Activated effector memory CD4-positive, alpha-beta T cell treated with anti-CD3 and anti-CD28 coated beads, Interleukin-2, amount 50 U/mL, for 16 hours (primary cell): Measurements from ENCODE around the gene PROSER2.

Experiments
- DNase-seq: peaks from one replicate; pipeline ENCODE4 v3.0.0-alpha.2; 2020

The PROSER2 gene, protein sequence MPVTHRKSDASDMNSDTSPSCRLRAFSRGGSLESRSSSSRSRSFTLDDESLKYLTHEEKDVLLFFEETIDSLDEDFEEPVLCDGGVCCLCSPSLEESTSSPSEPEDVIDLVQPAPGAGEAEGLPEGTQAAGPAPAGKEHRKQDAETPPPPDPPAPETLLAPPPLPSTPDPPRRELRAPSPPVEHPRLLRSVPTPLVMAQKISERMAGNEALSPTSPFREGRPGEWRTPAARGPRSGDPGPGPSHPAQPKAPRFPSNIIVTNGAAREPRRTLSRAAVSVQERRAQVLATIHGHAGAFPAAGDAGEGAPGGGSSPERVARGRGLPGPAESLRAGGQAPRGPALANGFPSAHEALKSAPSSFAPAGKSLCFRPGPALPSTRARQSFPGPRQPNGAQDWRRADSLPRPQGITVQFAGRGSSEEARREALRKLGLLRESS

DNA sequence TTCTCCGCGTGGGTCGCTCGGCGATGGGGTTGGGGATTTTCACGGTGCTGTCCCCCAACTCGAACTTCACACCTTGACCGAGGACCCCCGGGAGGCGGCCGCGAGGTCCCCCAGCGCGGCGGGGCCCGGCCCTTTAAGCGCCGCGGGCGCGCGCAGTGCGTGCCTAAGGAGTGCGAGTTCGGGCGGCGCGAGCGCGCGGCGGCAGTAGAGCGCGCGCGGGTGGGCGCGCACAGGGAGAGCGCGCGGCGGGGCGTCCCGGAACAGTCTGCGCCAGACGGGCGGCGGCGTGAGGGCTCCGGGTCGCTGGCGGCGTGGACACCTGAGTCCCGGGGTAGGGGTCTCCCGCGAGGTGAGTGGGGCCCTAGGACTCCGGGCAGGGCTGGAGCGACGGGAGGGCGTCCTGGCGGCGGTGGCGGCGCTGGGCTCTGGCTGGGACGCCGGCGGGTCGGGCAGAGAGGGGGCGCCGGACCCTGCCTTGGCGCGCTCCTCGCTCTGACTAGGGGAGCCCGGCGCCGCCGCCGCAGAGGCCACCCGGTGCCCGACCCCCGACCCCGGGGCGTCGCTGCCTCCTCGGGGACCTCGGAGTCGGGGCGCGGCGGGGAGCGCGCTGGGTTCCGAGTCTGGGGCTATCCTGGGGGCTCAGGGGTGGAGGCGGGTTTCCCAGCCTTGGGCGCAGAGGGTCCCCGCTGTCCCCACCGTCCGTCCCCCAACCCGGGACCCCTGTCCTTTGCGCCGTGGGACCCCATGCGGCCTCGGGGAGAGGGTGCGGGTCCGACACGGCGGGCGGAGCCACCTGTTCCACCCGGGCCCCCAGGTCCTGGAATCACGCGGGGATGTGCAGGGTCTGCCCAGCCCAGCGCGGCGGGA lies at the start of gene PROSER2:
TSS of gene PROSER2 (plus strand) at position 235 of the 867 bp plus-strand sequence. CDS start 28,722 bp downstream, outside the sequence.
- peak; percentile 76 for DNase-seq

DNA sequence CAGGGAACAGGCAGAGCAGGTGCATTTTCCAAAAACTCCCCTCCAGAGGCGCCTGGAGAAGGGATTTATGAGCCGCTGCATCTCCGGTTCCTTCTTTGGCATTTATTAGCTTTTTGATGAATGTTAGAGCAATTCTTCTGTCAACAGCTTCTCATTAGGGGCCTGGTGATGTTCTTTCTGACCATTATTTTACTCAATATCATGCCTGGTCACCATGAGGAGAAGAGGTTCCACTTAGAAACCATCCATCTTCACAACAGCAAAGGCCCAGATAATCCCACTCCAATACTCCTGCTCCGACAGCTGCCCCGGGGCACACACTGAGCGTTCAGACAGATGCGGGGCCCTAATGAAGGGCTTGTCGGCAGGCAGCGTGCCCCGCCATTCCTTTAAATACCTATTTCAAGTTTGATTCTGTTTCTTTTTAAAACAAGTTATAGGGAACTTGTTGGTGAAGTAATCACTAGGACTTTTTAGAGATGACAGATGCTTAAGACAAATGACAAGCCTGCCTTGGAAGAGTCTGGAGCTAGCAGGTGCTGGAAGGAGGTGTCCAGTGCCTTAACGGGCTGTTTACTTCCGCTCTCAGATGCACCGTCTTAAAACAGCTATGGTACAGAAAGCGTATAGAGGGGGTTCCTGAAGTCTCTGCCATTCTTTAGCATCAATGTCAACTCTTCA lies 49.3 kb upstream of the PROSER2 start:
- DNase-seq = no peak

DNA sequence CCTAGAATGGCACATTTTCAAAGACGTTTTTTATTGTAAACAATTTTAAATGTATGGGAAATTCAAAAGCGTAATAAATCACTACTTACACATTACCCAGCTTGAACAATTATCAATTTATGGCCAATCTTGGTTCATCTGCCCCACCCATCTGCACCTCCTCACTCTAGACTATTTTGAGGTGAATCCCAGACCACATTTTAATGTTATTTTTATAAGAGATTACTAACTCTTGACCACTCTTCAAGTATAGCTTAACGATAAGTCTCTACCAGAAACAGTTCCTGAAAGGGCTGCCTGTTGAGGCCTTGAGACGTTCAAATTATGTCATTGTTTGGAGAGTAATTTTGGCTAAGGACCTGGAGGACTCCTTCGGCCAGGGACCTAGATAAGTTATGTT lies 47.7 kb upstream of the PROSER2 start:
- no peak for DNase-seq

DNA sequence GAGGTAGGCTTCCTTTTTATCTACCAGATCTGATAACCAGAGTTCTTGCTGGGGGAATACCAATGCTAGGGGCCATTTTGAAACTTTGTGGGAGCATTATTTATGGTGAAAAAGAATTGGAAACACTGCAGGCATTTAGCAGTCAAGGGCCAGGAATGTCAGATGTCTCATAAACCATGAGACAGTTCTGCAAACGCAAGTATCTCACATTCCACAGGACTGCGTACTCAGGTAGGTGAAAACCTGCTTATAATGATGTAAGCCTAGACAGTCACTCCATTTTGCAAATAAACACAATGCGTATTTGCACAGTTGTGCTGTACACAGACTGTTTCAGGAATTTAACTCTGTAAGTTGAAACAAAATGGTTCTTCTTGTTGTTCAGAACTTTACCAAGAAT lies 47.1 kb upstream of the PROSER2 start:
- no peak for DNase-seq

DNA sequence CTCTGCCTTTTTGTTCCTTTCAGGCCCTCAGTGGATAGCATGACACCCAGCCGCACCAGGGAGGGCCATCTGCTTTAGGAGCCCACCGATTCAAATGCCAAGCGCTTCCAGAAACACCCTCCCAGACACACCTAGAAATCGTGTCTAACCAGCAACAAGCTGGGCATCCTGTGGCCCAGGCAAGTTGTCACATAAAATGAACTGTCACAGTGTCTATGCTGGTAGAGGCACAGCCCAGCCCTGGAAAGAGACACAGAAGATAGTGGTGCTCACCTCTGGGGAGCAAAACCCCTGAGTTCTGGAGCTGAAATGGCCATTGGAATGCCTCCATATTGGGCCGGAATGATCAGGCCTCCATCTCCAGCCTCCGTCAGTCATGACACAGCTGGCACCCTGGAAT lies 42.0 kb upstream of the PROSER2 start:
- no peak for DNase-seq

DNA sequence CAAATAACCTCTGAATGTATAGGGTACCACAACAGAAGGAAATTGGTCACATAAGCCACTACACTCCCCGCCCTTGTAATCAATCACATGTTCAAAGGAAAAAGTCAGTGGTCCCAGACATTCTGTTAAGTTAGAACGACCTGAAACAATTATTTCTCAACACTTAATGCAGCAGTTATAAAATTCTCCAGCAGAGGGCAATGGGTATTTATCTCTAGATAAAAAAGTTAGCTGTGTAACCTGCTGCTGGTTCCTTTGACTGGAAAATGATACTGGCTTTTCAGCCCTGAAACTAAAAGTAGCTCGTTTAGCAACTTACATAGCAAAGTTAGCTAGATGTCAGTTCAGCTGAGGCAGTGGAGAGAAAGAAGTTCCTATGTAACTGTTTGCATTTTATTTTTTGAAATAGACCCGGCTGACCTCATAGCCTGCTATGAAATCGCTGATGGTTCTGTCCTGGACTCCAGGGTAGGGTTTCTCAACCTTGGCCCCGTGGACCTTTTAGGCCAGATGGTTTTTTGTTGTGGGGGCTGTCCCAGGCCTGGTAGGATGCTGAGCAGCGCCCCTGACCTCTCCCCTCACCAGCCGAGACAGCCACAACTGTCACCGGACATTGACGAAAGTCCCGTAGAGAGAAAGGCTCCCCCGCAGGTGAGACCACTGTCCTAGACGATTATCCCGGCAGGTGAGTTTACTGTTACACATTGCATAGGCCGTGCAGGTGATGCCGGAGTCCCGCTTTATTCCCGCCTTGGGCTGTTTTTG lies 40.2 kb upstream of the PROSER2 start:
- no peak for DNase-seq

DNA sequence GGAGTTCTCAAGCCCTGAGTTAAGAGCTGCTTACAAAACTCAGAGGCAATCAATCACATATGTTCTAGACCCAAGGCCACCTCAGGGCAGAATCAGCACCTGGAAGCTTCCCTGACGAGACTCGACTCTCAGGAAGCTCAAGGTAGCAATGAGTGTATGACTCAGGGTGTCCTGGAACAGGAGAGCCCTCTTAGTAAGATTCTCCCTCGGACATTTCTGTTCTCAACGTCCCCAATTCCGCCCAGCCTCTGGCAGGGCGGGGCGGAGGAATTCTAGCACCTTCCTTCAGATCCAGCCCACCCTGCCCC lies 39.6 kb upstream of the PROSER2 start:
- DNase-seq = no peak

DNA sequence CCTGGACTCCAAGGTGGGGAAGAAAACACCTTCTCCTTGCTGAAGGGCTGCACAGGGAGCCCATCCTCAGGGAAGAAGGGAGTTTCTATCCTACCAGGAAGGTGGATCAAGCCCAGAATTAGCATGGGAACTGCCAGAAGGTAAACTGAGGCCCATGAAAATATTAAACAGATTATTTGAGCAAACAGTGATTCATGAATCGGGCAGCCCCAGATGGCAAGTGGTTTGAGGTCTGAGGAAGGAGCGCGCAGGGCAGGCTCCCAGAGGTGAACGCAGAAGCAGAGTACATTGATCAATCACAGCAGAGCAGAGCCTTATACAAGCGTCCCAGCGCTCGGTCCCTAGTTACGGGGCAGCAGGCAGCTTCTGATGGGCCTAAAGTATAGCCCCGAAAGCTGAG lies 35.8 kb upstream of the PROSER2 start:
- DNase-seq = no peak

DNA sequence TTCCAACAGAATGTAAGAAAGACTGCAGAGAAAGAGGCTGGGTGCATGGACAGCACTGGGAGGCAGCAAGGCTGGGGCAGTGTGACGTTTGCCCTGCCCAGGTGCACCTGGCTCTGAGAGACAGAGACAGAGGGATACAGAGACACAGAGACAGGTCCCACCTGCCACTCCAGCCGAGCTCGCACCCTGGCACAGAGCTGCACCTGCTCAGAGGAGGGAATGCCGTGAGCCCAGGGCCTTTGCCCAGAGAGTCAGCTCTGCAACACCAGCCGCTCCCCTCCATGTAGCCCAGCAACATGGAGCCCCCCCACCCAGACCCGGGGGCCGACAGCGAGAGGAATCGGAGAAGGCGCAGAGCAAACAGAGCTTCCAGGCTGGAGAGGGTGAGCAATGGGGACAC lies 35.3 kb upstream of the PROSER2 start:
- no peak for DNase-seq

DNA sequence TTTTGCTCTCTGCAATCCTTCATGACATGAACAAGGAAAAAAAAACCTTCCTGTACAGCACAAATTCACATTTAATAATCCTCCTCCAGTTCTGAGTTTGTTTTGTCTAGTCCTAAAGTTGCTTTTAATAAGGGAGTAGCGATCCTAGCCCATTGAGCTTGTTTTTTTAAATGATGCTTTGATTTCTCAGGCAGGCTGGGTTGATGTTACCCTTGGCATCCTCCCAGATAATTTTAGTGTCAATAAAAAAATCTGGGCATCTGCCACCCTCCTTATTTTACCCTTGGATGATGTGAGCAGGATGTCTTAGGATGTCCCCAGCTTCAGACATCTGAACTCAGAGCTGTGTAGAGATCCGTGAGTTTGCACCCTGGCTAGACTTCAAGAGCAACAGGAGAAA lies 33.9 kb upstream of the PROSER2 start:
- DNase-seq = no peak

DNA sequence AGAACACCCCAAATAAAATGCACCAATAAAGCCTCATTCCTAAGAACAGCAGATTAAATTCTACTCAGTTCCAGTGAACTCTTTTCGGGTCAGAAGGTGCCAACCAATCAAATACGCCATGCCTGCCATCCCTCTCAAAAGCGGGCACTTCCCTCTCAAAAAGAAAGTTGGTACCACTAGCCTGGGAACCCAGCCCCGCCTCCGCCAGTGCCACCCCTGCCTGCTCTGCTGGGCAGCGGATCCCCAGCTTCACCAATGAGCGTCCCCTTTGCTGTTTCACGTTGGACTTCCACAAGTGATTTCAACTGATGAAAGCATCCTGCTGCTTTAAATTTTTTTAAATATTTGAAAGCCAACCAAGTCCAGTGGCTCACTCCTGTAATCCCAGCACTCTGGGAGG lies 33.2 kb upstream of the PROSER2 start:
- DNase-seq = no peak

DNA sequence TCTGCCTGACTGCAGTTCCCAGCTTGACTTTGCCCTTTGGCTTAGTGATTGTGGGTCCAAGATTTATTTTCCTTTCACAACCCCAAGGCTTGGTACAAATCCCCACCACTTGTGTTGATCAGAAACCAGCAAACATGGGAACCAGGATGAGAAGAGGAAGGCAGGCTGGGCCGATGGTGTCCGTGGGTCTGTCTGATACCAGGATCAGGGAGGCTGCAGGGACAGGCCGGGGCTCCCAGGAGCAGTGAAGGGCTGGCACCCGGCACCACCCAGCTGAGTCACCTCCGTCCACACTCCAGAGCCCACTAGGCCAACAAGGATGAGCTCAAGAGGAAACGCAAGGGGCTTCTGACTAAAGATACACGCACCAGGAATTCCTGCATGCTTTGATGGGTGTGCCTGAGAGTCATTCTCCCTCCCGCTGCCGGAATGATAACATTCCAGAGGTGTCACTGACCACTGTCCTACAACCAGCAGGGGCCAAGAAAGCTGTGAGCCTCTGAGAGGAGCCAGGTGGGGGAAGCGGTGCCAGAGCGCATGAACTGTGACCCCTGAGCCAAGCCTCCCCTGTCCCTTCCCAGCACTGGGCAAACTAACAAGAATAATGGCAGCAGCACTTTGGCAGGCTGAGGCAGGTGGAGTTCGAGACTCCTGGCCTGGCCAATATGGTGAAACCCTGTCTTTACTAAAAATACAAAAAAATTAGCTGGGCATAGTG lies 29.2 kb upstream of the PROSER2 start:
- no peak for DNase-seq

DNA sequence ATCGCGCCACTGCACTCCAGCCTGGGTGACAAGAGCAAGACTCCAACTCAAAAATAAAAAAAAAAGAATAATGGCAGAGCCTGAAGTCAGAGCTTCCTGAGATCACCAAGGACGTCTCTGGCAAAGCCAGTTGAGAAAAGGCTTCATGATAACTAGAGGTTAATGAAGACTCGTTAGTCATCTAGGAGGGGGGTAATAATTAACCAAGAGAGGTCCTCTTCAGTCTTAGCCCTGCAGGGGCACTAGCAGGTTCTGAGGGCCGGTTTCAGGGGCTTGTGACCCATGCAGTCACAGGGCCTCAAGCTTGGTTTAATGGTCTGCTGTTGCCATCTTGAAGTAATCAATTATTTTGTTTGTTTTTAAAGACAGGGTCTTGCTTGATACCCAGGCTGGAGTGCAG lies 28.6 kb upstream of the PROSER2 start:
- DNase-seq = no peak

DNA sequence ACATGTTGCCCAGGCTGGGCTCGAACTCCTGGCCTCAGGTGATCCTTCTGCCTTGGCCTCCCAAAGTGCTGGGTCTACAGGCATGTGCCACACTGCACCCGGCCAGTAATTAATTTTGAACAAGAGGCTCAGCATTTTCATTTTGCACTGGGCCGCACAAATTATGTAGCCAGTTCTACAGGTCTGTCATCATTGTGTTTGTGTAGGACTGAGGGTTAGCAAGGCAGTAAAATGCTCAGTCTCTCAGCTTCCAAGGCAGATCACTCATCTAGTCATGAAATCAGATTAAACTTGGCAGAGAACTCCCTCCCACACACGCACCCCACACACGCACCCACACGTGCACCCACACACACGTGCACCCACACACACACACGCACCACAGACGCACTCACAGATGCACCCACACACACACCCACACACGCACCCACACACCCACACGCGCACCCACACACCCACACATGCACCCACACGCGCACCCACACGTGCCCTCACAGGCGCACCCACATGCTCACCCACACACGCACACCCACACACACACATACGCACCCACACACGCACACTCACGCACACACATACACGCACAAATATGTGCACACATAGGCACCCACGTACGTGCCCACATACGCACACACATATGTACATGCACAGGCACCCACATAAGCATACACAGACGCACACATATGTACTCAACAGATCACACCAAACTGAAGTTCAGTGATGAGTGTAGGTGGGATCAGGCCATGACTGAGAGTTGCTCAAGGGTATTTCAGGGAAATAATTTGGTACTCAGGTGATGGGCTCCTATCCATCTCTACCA lies 27.8 kb upstream of the PROSER2 start:
- no peak for DNase-seq

DNA sequence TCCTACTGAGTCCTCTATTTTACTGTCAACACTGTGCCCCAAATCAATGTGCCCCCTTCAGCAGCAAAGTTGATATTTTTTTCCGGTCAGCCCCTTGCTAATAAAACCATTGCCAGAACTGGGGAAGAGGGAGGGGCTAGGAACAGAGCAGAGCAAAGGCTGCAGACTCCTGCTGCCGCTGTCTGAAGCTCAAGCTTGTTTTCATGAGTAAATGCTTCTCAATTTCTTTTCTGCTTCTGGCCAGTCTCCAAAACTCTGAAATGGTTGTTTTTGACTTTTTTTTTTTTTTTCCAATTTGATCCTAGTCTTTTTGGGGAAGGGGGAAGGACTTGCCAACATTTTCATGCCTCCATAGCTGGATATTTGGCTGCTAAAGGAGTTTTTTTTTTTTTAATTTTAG lies 26.7 kb upstream of the PROSER2 start:
- no peak for DNase-seq

DNA sequence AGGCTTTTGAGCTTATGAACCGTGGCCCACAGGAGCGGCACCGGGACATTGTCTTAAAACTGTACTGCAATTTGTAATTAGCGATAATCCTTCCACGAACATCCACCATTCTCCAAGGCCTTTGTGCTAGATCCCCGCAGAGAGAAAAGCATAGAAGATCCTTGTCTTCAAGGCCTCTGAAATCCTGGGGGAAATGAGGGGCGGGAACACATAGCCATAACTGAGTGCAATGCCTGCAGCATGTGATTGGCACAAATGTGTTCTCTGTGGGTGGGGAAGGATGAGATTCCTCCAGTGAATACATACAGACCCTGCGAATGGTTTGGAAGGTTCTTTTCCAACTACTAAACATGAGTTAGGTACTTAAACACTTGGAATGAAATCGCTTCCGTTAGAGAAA lies 25.9 kb upstream of the PROSER2 start:
- no peak for DNase-seq

DNA sequence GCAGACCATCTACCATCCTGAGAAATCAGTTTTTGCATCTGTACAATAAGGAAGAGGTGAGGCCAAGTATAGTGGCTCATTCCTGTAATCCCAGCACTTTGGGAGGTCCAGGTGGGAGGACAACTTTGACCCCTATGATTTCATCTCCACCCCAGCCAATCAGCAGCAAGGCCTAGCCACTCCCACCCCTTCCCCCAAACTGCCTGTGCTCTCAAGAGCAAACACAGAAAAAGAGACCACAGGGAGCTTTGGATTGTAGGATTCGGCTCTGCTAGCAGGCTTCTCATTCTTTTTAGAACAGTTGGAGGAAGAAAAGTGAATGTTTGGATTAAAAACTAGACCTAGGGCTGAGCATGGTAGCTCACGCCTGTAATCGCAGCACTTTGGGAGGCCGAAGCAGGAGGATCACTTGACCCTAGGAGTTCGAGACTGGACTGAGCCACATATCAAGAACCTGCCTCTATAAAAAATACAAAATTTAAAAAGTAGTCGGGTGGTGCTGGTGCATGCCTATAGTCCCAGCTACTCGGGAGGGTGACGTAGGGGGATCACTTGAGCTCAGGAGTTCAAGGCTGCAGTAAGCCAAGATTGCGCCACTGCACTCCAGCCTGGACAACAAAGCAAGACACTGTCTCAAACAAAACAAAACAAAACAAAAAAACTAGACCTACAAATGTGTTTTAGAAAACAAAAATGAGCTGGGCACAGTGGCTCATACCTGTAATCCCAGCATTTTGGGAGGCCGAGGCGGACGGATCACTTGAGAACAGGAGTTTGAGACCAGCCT lies 25.1 kb upstream of the PROSER2 start:
- no peak for DNase-seq

DNA sequence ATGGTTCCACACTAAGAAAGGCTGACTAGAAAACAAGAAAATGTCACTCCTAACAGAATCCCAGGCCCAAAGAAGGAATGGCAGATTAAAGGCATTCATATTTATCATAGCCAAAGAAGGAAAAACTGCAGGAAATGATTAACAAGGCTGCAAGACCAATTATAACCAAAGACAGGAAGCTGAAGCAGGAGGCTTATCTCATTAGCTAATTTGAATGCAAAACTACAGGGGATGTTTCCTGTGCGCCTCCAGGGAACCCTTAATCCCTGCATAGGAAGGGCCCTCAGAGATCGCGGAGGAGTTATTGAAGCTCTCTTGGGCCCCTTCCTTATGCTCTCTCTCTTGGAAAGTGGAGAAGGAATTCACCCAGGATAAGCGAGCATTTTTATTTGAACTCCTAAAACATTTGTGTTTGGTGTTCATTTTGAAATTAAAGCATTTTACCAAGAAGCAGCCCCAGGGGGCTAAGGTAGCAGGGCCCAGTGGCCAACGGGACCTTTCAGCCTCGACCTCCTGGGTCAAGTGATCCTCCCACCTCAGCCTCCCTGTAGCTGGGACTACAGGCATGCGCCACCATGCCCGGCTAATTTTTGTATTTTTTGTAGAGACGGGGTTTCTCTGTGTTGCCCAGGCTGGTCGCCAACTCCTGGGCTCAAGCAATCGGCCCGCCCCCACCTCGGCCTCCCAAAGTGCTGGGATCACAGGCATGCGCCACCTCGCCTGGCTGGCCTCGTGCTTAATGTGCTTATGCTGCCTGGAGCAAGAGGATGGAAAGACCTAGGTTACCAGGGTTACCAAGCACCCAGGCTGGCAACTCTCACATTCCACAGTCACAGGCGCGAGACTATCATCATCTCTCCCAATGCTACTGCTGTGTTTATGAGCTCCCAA lies 24.1 kb upstream of the PROSER2 start:
- no peak for DNase-seq

DNA sequence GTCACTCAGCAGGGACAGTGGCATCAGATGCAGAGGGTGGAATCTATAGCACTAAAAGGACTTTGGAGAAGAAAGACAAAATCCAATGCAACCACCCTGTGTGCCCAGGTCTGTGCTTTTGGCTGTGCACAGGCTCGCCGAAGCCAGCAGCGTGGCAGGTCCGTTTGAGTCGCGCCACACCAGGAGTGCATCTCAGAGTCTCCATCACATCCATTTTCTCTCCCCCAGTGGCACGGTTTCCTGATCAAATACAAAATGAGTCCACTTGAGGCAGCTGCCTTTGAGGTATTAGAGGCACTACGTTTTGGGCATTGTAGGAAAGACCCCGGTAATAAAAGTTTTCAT lies 23.4 kb upstream of the PROSER2 start:
- DNase-seq = no peak

DNA sequence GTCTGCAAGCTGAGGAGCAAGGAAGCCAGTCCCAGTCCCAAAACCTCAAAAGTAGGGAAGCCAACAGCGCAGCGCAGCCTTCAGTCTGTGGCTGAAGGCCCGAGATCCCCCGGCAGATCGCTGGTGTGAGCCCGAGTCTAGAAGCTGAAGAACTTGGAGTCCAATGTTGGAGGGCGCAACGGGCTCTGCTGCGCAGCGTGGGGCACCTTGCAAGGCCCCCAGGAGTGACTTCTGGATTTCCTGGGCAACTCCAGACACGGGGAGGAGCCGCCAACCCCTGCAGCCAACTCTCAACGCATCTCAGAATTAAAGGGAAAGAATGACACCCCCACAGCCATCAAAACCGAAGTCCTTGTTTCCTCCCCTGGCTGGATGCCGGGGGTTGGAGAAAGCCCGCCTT lies 18.8 kb upstream of the PROSER2 start:
- no peak for DNase-seq
